Left lung (tissue), 10 donors: Measurements from ENCODE around the gene AP3S1. TPM values are rescaled to one million over a fixed set of nuclear protein-coding genes. Genes with fewer than 3 reads are reported as not detected.
A peak's percentile ranks its signal among the peaks of the same experiment; 100 is the strongest.

Experiments
- ATAC-seq: fragments of 200-7000 bp; cut with Tn5 transposase; one replicate; pipeline ENCODE4 v1.9.1; 2020; ENCODE audit warnings: moderate library complexity
- DNase-seq, 4 donors: peaks; one replicate each; pipeline ENCODE4 v3.0.0-alpha.2; 2013 to 2020
- H3K27ac ChIP-seq, 2 donors: fragments of 200-600 bp; sonication (generic) in 1 of 2; one replicate each; pipeline versions ENCODE4 v1.5.0 to v1.8.0; 2020 to 2021
- H3K27me3 ChIP-seq, 2 donors: fragments of 200-600 bp; sonication (generic) in 1 of 2; one replicate each; pipeline versions ENCODE4 v1.5.0 to v1.8.0; 2020 to 2021
- H3K36me3 ChIP-seq, 2 donors: fragments of 200-600 bp; sonication (generic) in 1 of 2; one replicate each; pipeline versions ENCODE4 v1.5.0 to v1.8.0; 2020 to 2021
- H3K4me1 ChIP-seq, 2 donors: fragments of 200-600 bp; one replicate each; pipeline ENCODE4 v1.8.0; 2021
- H3K4me3 ChIP-seq, 2 donors: fragments of 200-600 bp; sonication (generic) in 1 of 2; one replicate each; pipeline versions ENCODE4 v1.5.0 to v1.8.0; 2020 to 2021; ENCODE audit warnings: mild to moderate bottlenecking in 1 of 2
- H3K9me3 ChIP-seq, 2 donors: fragments of 200-600 bp; sonication (generic) in 1 of 2; one replicate each; pipeline versions ENCODE4 v1.5.0 to v1.8.0; 2020 to 2021
- CTCF ChIP-seq, 2 donors: fragments of 200-600 bp; sonication (generic) in 1 of 2; IDR thresholded peaks; one replicate each; pipeline versions ENCODE4 v1.5.0 to v1.8.0; 2021; ENCODE audit warnings: antibody characterized with exemption in 2 of 2
- intact Hi-C, 2 donors: fragments of 100-400 bp; cut with DNase I; formaldehyde crosslinking; loops; one replicate each; pipeline versions ENCODE4 v1.11.2 to v1.14.2; 2022
- polyA plus RNA-seq, 6 donors: library from polyadenylated mRNA; unstranded; fragments of 120-200 nt; gene quantifications; one replicate each; pipeline ENCODE4 v1.2.1, GENCODE V29; 2013; ENCODE audit not compliant: insufficient read length in 6 of 6
- total RNA-seq, 2 donors: library from RNA; stranded (reverse); fragmentation: NEBNext Ultra II Directional; extraction: Animal tissue kit (Norgen Biotek cat#: 25700); gene quantifications; one replicate each; pipeline ENCODE4 v1.2.1, GENCODE V29; 2021
- donor health status: DM: no; HTN: yes; CAD: no.
- donor health status: DM: no; HTN: no; CAD: no.

AP3S1 gene
- total and polyA plus RNA-seq, 8 donors = 77.1 to 149 (median 132) TPM

GRCh38 chr5:115843444-115844130, 1.9 kb downstream of the AP3S1 start:
- no peaks in the 10 kb centered on the region for H3K9me3 ChIP-seq
- H3K27ac ChIP-seq = no peak overlapping the region
- peak overlapping the region in 1 of 2 donors; percentile 96 for H3K4me3 ChIP-seq
- ATAC-seq (no peak), DNase-seq (no peak)
- no peaks in the 10 kb centered on the region for H3K36me3 ChIP-seq
- H3K27me3 ChIP-seq = no peaks in the 10 kb centered on the region
- H3K4me1 ChIP-seq = peaks cover 34 to 52% of the 10 kb centered on the region in 2 donors
- intact Hi-C loops = no loop called here
- TF ChIP-seq CTCF (IDR thresholded peaks at IDR 0.05) = no peak

- no peak for TF ChIP-seq CTCF (IDR thresholded peaks at IDR 0.05)
- Histone ChIP-seq H3K9me3 (no peaks in the 10 kb centered on the region), H3K4me1 (peaks cover 29 to 44% of the 10 kb centered on the region in 2 donors), H3K27ac (no peak overlapping the region), H3K27me3 (no peaks in the 10 kb centered on the region), H3K36me3 (no peaks in the 10 kb centered on the region), H3K4me3 (peak overlapping the region in 1 of 2 donors; percentile 96)
- intact Hi-C loops = no loop called here
- DNase-seq (no peak), ATAC-seq (no peak)
These were observed 2.6 kb downstream of the AP3S1 start for GRCh38 chr5:115844321-115844817.

- Histone ChIP-seq H3K27ac (no peak overlapping the region), H3K36me3 (no peaks in the 10 kb centered on the region), H3K4me3 (no peak overlapping the region), H3K27me3 (no peaks in the 10 kb centered on the region), H3K9me3 (no peaks in the 10 kb centered on the region), H3K4me1 (peaks cover 17 to 44% of the 10 kb centered on the region in 2 donors)
- intact Hi-C loops = no loop called here
- no peak for TF ChIP-seq CTCF (IDR thresholded peaks at IDR 0.05)
- DNase-seq = peak in 1 of 4 donors; percentile 24
- no peak for ATAC-seq
These were observed 5.6 kb downstream of the AP3S1 start for GRCh38 chr5:115847290-115847689.

- H3K36me3 ChIP-seq = no peaks in the 10 kb centered on the region
- no peak for DNase-seq
- TF ChIP-seq CTCF (IDR thresholded peaks at IDR 0.05) = no peak
- H3K4me1 ChIP-seq = peaks cover 3 to 26% of the 10 kb centered on the region in 2 donors
- intact Hi-C loops = no loop called here
- no peak overlapping the region for H3K27ac ChIP-seq
- no peak overlapping the region for H3K4me3 ChIP-seq
- H3K9me3 ChIP-seq = no peaks in the 10 kb centered on the region
- no peaks in the 10 kb centered on the region for H3K27me3 ChIP-seq
- ATAC-seq = no peak
These were observed 7.6 kb downstream of the AP3S1 start for GRCh38 chr5:115849258-115849798.

- H3K27ac ChIP-seq = peak overlapping the region in 1 of 2 donors; percentile 22
- peak in 1 of 4 donors; percentile 53 for DNase-seq
- no peaks in the 10 kb centered on the region for H3K9me3 ChIP-seq
- peak; percentile 29 for ATAC-seq
- H3K36me3 ChIP-seq = no peaks in the 10 kb centered on the region
- intact Hi-C loops = no loop called here
- no peak for TF ChIP-seq CTCF (IDR thresholded peaks at IDR 0.05)
- H3K27me3 ChIP-seq = no peaks in the 10 kb centered on the region
- peaks cover 0 to 21% of the 10 kb centered on the region in 2 donors for H3K4me1 ChIP-seq
- H3K4me3 ChIP-seq = no peak overlapping the region
These were observed 9.1 kb downstream of the AP3S1 start for GRCh38 chr5:115850744-115851416.
